GM23338 (cell line): ENCODE results near the gene C16orf86. TPM values are rescaled to one million over a fixed set of nuclear protein-coding genes. Genes with fewer than 3 reads are reported as not detected.

Source experiments
- ATAC-seq: fragments of 200-7000 bp; cut with Tn5 transposase; 3 replicates; pipeline ENCODE4 v1.9.1; 2020
- DNase-seq: peaks from one replicate; pipeline ENCODE4 v3.0.0-alpha.2; 2015; ENCODE audit warnings: low spot score
- H2AFZ ChIP-seq: fragments of 200-600 bp; sonication (generic); 2 replicates; pipeline ENCODE4 v1.8.0; 2016; ENCODE audit warnings: antibody characterized with exemption, mild to moderate bottlenecking, moderate library complexity
- H3F3A ChIP-seq: fragments of 200-600 bp; sonication (generic); replicated peaks from 2 replicates; pipeline ENCODE4 v1.8.0; 2017; ENCODE audit warnings: antibody characterized with exemption, mixed run types, low read depth
- H3K27ac ChIP-seq: fragments of 200-600 bp; sonication (generic); 2 replicates; pipeline ENCODE4 v1.6.1; 2016; ENCODE audit warnings: low read depth
- H3K27me3 ChIP-seq: fragments of 200-600 bp; sonication (generic); 2 replicates; pipeline ENCODE4 v1.8.0; 2016; ENCODE audit warnings: mild to moderate bottlenecking, mixed run types, moderate library complexity; ENCODE audit not compliant: insufficient read depth
- H3K36me3 ChIP-seq: fragments of 200-600 bp; sonication (generic); 2 replicates; pipeline ENCODE4 v1.8.0; 2016; ENCODE audit warnings: mild to moderate bottlenecking; ENCODE audit not compliant: insufficient read depth
- H3K4me1 ChIP-seq: fragments of 200-600 bp; sonication (generic); 2 replicates; pipeline ENCODE4 v1.8.0; 2016; ENCODE audit warnings: mild to moderate bottlenecking, moderate library complexity; ENCODE audit not compliant: insufficient read depth
- H3K4me2 ChIP-seq: fragments of 200-600 bp; sonication (generic); 2 replicates; pipeline ENCODE4 v1.7.1; 2017; ENCODE audit warnings: mixed run types
- H3K4me3 ChIP-seq: fragments of 200-600 bp; sonication (generic); 2 replicates; pipeline ENCODE4 v1.6.1; 2016; ENCODE audit warnings: mixed run types
- H3K79me2 ChIP-seq: fragments of 200-600 bp; sonication (generic); replicated peaks from 2 replicates; pipeline ENCODE4 v1.8.0; 2017; ENCODE audit warnings: mild to moderate bottlenecking; ENCODE audit not compliant: insufficient read depth
- H3K9me2 ChIP-seq: fragments of 200-600 bp; sonication (generic); 2 replicates; pipeline ENCODE4 v1.8.0; 2017; ENCODE audit not compliant: insufficient read depth
- H4K20me1 ChIP-seq: fragments of 200-600 bp; sonication (generic); replicated peaks from 2 replicates; pipeline ENCODE4 v1.8.0; 2017; ENCODE audit warnings: mild to moderate bottlenecking; ENCODE audit not compliant: insufficient read depth
- H3K27ac Mint-ChIP-seq: 2 replicates; pipeline ENCODE4 v1.8.0; 2020; ENCODE audit warnings: inconsistent platforms, mild to moderate bottlenecking, moderate library complexity, mixed read lengths
- H3K27me3 Mint-ChIP-seq: 3 replicates; pipeline ENCODE4 v1.8.0; 2022; ENCODE audit warnings: low read depth, mild to moderate bottlenecking, moderate library complexity, mixed read lengths, inconsistent platforms; ENCODE audit not compliant: insufficient read depth, poor library complexity
- H3K36me3 Mint-ChIP-seq: 3 replicates; pipeline ENCODE4 v1.8.0; 2021; ENCODE audit warnings: low read depth, mild to moderate bottlenecking, inconsistent platforms, moderate library complexity, mixed read lengths
- H3K4me1 Mint-ChIP-seq: 3 replicates; pipeline ENCODE4 v1.8.0; 2020; ENCODE audit warnings: mild to moderate bottlenecking, inconsistent platforms, mixed read lengths
- H3K4me3 Mint-ChIP-seq: 3 replicates; pipeline ENCODE4 v1.8.0; 2021; ENCODE audit warnings: moderate library complexity, mild to moderate bottlenecking, inconsistent platforms, mixed read lengths
- H3K9me3 Mint-ChIP-seq: 3 replicates; pipeline ENCODE4 v1.8.0; 2020; ENCODE audit warnings: moderate library complexity, mild to moderate bottlenecking, inconsistent platforms, mixed read lengths
- CREB1 ChIP-seq: fragments of 250-450 bp; sonication (Bioruptor Pico); IDR thresholded peaks from 2 replicates; pipeline ENCODE4 v1.5.0; 2020; ENCODE audit warnings: low read depth, mild to moderate bottlenecking, moderate library complexity
- EZH2 ChIP-seq: fragments of 200-600 bp; sonication (generic); IDR thresholded peaks from one replicate; pipeline ENCODE4 v1.8.0; 2017; ENCODE audit warnings: antibody characterized with exemption, mild to moderate bottlenecking, low read depth; ENCODE audit not compliant: unreplicated experiment
- EZH2phosphoT487 ChIP-seq: fragments of 200-600 bp; sonication (generic); IDR thresholded peaks from one replicate; pipeline ENCODE4 v1.8.1; 2018; ENCODE audit warnings: antibody characterized with exemption; ENCODE audit not compliant: unreplicated experiment
- JUNB ChIP-seq: IDR thresholded peaks from one replicate; pipeline ENCODE4 v1.6.1; 2016; ENCODE audit warnings: antibody characterized with exemption; ENCODE audit not compliant: unreplicated experiment
- NANOG ChIP-seq: IDR thresholded peaks from 2 replicates; pipeline ENCODE4 v1.6.1; 2016; ENCODE audit warnings: antibody characterized with exemption, borderline replicate concordance
- POLR2AphosphoS5 ChIP-seq: IDR thresholded peaks from 2 replicates; pipeline ENCODE4 v1.6.1; 2016; ENCODE audit warnings: antibody characterized with exemption, low read depth
- STAT1 ChIP-seq: IDR thresholded peaks from one replicate; pipeline ENCODE4 v1.6.1; 2016; ENCODE audit warnings: antibody characterized with exemption; ENCODE audit not compliant: unreplicated experiment
- ZNF114 ChIP-seq: fragments of 250-450 bp; sonication (Bioruptor Pico); IDR thresholded peaks from 2 replicates; pipeline ENCODE4 v1.5.0; 2020; ENCODE audit warnings: mild to moderate bottlenecking, moderate library complexity
- ZNF331 ChIP-seq: fragments of 250-450 bp; sonication (Bioruptor Pico); IDR thresholded peaks from 2 replicates; pipeline ENCODE4 v1.5.0; 2020; ENCODE audit warnings: low read depth, mild to moderate bottlenecking, moderate library complexity
- polyA plus RNA-seq: library from polyadenylated mRNA; unstranded; fragments of >200 nt; fragmentation: Nextera tagmentation; extraction: Ambion mirVana; gene quantifications from 2 replicates; pipeline ENCODE4 v1.2.1, GENCODE V29; 2016
- total RNA-seq: library from RNA; depleted of rRNA; stranded (reverse); fragments of >200 nt; shearing (Covaris generic); gene quantifications from 2 replicates; pipeline ENCODE4 v1.2.3, GENCODE V29; 2014
- TF ChIP-seq, protein P1 (sequence below): fragments of 250-450 bp; sonication (Bioruptor Pico); IDR thresholded peaks from 2 replicates; pipeline ENCODE4 v1.5.0; 2020; ENCODE audit warnings: mild to moderate bottlenecking, moderate library complexity
- TF ChIP-seq, protein P2 (sequence below), 2 experiments: fragments of 200-600 bp in 1 of 2; sonication (generic) in 1 of 2; conservative IDR thresholded peaks; 2 replicates each; pipeline versions ENCODE4 v1.5.1 to v1.6.1; 2016 to 2017; ENCODE audit warnings: antibody characterized with exemption in 2 of 2, low read depth in 2 of 2, mild to moderate bottlenecking in 2 of 2, moderate library complexity in 1 of 2
- TF ChIP-seq, protein P3 (sequence below): IDR thresholded peaks from 2 replicates; pipeline ENCODE4 v1.6.1; 2016; ENCODE audit warnings: antibody characterized with exemption
- TF ChIP-seq, protein P4 (sequence below): IDR thresholded peaks from one replicate; pipeline ENCODE4 v1.6.1; 2018; ENCODE audit warnings: antibody characterized with exemption; ENCODE audit not compliant: unreplicated experiment

C16orf86 gene
- total and polyA plus RNA-seq, 2 experiments from 2014 or later: 0.87 to 1.1 TPM

DNA sequence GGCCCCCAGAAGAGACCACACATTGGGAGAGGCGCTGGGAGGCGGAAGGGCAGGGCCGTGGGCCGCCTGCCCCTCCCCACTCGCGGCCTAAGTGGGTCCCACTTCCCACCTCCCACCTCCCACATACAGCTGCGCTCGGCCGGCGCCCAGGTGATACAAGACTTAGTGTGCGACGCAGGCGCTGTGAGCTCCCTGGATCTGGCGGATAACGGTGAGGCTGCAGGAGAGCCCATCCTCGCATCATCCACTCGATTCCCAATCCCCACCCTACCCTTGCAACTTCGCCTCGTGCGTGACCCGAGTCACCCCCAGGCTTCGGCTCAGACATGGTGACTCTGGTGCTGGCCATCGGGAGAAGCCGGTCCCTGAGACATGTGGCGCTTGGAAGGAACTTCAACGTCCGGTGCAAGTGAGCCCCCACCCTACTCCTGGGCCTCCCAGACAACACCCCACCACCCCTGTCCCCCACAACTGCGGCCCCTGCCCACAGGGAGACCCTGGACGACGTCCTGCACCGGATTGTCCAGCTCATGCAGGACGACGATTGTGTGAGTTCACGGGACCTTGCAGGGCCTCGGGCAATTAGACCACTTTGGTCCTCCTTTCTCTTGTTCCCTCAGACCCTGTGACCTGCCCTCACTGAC is 17.7 kb upstream of the C16orf86 start:
- peaks cover 81% of the 10 kb centered on the region for H3K27me3 ChIP-seq
- peaks cover 4% of the 10 kb centered on the region; the same call in 1 of the 3 replicates for H3K36me3 Mint-ChIP-seq
- peaks cover 13% of the 10 kb centered on the region for H3K4me1 Mint-ChIP-seq
- H3K27ac Mint-ChIP-seq: no peak overlapping the region
- peak overlapping the region; percentile 78 for H3K4me2 ChIP-seq
- H3F3A ChIP-seq: peaks cover 5% of the 10 kb centered on the region; the same call in 1 of the 2 replicates
- no peaks in the 10 kb centered on the region for H3K9me3 Mint-ChIP-seq
- H3K27me3 Mint-ChIP-seq: peaks cover 77% of the 10 kb centered on the region
- no peaks in the 10 kb centered on the region; the same call in 1 of the 2 replicates for H4K20me1 ChIP-seq
- DNase-seq (peak; percentile 40), ATAC-seq (peak; percentile 0; the same call in 1 of the 3 replicates)
- H3K79me2 ChIP-seq: no peaks in the 10 kb centered on the region
- no peak for TF ChIP-seq ZNF114
- TF ChIP-seq, protein P1, sequence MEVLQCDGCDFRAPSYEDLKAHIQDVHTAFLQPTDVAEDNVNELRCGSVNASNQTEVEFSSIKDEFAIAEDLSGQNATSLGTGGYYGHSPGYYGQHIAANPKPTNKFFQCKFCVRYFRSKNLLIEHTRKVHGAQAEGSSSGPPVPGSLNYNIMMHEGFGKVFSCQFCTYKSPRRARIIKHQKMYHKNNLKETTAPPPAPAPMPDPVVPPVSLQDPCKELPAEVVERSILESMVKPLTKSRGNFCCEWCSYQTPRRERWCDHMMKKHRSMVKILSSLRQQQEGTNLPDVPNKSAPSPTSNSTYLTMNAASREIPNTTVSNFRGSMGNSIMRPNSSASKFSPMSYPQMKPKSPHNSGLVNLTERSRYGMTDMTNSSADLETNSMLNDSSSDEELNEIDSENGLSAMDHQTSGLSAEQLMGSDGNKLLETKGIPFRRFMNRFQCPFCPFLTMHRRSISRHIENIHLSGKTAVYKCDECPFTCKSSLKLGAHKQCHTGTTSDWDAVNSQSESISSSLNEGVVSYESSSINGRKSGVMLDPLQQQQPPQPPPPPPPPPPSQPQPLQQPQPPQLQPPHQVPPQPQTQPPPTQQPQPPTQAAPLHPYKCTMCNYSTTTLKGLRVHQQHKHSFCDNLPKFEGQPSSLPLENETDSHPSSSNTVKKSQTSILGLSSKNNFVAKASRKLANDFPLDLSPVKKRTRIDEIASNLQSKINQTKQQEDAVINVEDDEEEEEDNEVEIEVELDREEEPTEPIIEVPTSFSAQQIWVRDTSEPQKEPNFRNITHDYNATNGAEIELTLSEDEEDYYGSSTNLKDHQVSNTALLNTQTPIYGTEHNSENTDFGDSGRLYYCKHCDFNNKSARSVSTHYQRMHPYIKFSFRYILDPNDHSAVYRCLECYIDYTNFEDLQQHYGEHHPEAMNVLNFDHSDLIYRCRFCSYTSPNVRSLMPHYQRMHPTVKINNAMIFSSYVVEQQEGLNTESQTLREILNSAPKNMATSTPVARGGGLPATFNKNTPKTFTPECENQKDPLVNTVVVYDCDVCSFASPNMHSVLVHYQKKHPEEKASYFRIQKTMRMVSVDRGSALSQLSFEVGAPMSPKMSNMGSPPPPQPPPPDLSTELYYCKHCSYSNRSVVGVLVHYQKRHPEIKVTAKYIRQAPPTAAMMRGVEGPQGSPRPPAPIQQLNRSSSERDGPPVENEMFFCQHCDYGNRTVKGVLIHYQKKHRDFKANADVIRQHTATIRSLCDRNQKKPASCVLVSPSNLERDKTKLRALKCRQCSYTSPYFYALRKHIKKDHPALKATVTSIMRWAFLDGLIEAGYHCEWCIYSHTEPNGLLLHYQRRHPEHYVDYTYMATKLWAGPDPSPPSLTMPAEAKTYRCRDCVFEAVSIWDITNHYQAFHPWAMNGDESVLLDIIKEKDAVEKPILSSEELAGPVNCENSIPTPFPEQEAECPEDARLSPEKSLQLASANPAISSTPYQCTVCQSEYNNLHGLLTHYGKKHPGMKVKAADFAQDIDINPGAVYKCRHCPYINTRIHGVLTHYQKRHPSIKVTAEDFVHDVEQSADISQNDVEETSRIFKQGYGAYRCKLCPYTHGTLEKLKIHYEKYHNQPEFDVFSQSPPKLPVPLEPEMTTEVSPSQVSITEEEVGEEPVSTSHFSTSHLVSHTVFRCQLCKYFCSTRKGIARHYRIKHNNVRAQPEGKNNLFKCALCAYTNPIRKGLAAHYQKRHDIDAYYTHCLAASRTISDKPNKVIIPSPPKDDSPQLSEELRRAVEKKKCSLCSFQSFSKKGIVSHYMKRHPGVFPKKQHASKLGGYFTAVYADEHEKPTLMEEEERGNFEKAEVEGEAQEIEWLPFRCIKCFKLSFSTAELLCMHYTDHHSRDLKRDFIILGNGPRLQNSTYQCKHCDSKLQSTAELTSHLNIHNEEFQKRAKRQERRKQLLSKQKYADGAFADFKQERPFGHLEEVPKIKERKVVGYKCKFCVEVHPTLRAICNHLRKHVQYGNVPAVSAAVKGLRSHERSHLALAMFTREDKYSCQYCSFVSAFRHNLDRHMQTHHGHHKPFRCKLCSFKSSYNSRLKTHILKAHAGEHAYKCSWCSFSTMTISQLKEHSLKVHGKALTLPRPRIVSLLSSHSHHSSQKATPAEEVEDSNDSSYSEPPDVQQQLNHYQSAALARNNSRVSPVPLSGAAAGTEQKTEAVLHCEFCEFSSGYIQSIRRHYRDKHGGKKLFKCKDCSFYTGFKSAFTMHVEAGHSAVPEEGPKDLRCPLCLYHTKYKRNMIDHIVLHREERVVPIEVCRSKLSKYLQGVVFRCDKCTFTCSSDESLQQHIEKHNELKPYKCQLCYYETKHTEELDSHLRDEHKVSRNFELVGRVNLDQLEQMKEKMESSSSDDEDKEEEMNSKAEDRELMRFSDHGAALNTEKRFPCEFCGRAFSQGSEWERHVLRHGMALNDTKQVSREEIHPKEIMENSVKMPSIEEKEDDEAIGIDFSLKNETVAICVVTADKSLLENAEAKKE (CRISPR knock-in tag): no peak
- no peak for TF ChIP-seq JUNB
- no peak for TF ChIP-seq EZH2
- TF ChIP-seq, protein P2, sequence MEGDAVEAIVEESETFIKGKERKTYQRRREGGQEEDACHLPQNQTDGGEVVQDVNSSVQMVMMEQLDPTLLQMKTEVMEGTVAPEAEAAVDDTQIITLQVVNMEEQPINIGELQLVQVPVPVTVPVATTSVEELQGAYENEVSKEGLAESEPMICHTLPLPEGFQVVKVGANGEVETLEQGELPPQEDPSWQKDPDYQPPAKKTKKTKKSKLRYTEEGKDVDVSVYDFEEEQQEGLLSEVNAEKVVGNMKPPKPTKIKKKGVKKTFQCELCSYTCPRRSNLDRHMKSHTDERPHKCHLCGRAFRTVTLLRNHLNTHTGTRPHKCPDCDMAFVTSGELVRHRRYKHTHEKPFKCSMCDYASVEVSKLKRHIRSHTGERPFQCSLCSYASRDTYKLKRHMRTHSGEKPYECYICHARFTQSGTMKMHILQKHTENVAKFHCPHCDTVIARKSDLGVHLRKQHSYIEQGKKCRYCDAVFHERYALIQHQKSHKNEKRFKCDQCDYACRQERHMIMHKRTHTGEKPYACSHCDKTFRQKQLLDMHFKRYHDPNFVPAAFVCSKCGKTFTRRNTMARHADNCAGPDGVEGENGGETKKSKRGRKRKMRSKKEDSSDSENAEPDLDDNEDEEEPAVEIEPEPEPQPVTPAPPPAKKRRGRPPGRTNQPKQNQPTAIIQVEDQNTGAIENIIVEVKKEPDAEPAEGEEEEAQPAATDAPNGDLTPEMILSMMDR (conservative IDR thresholded peaks at IDR 0.05; ENCODE audit: low read depth in 2 of 2): no peak
- TF ChIP-seq, protein P3, sequence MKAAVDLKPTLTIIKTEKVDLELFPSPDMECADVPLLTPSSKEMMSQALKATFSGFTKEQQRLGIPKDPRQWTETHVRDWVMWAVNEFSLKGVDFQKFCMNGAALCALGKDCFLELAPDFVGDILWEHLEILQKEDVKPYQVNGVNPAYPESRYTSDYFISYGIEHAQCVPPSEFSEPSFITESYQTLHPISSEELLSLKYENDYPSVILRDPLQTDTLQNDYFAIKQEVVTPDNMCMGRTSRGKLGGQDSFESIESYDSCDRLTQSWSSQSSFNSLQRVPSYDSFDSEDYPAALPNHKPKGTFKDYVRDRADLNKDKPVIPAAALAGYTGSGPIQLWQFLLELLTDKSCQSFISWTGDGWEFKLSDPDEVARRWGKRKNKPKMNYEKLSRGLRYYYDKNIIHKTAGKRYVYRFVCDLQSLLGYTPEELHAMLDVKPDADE: no peak
- no peak for TF ChIP-seq POLR2AphosphoS5
- TF ChIP-seq NANOG: no peak
- no peak for TF ChIP-seq CREB1 (CRISPR knock-in tag)
- no peak for TF ChIP-seq ZNF331
- TF ChIP-seq EZH2phosphoT487: no peak
- TF ChIP-seq, protein P4, sequence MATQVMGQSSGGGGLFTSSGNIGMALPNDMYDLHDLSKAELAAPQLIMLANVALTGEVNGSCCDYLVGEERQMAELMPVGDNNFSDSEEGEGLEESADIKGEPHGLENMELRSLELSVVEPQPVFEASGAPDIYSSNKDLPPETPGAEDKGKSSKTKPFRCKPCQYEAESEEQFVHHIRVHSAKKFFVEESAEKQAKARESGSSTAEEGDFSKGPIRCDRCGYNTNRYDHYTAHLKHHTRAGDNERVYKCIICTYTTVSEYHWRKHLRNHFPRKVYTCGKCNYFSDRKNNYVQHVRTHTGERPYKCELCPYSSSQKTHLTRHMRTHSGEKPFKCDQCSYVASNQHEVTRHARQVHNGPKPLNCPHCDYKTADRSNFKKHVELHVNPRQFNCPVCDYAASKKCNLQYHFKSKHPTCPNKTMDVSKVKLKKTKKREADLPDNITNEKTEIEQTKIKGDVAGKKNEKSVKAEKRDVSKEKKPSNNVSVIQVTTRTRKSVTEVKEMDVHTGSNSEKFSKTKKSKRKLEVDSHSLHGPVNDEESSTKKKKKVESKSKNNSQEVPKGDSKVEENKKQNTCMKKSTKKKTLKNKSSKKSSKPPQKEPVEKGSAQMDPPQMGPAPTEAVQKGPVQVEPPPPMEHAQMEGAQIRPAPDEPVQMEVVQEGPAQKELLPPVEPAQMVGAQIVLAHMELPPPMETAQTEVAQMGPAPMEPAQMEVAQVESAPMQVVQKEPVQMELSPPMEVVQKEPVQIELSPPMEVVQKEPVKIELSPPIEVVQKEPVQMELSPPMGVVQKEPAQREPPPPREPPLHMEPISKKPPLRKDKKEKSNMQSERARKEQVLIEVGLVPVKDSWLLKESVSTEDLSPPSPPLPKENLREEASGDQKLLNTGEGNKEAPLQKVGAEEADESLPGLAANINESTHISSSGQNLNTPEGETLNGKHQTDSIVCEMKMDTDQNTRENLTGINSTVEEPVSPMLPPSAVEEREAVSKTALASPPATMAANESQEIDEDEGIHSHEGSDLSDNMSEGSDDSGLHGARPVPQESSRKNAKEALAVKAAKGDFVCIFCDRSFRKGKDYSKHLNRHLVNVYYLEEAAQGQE: no peak
- no peak for TF ChIP-seq STAT1
- peak overlapping the region; percentile 46 for H3K4me3 ChIP-seq
- no peak overlapping the region for H3K27ac ChIP-seq
- H3K4me3 Mint-ChIP-seq: peak overlapping the region; percentile 55
- no peaks in the 10 kb centered on the region; the same call in 1 of the 2 replicates for H3K4me1 ChIP-seq
- no peaks in the 10 kb centered on the region for H3K9me2 ChIP-seq
- peak overlapping the region; percentile 86 for H2AFZ ChIP-seq
- no peaks in the 10 kb centered on the region for H3K36me3 ChIP-seq
